Loucy (cell line): ENCODE results near the gene RAB27A.
"Not testable (repeated sequence)": the region's sequence is repeated elsewhere in the genome, so short reads cannot be mapped to it uniquely, and the experiment has no call there.

Experiments used
- H2AFZ ChIP-seq: fragments of 200-600 bp; sonication (generic); 2 replicates; pipeline ENCODE4 v1.6.0; 2016; ENCODE audit warnings: antibody characterized with exemption, mild to moderate bottlenecking, low read length, moderate library complexity
- H3F3A ChIP-seq: fragments of 200-600 bp; 2 replicates; pipeline ENCODE4 v1.6.0; 2016; ENCODE audit warnings: antibody characterized with exemption, low read depth, mild to moderate bottlenecking
- H3K27me3 ChIP-seq: fragments of 200-600 bp; sonication (generic); 2 replicates; pipeline ENCODE4 v1.6.1; 2014; ENCODE audit warnings: low read length, mild to moderate bottlenecking; ENCODE audit not compliant: insufficient read depth, poor library complexity, severe bottlenecking
- H3K36me3 ChIP-seq: fragments of 200-600 bp; sonication (generic); 2 replicates; pipeline ENCODE4 v1.6.1; 2016; ENCODE audit warnings: low read length; ENCODE audit not compliant: insufficient read depth
- H3K4me1 ChIP-seq: fragments of 200-600 bp; sonication (generic); 2 replicates; pipeline ENCODE4 v1.5.1; 2014; ENCODE audit warnings: low read length, mild to moderate bottlenecking; ENCODE audit not compliant: insufficient read depth, poor library complexity, severe bottlenecking
- H3K4me2 ChIP-seq: fragments of 200-600 bp; sonication (generic); 2 replicates; pipeline ENCODE4 v1.6.0; 2014; ENCODE audit warnings: antibody characterized with exemption, low read length, low read depth, mild to moderate bottlenecking; ENCODE audit not compliant: poor library complexity, severe bottlenecking
- H3K4me3 ChIP-seq: fragments of 200-600 bp; sonication (generic); 2 replicates; pipeline ENCODE4 v1.5.1; 2014; ENCODE audit warnings: low read length, mild to moderate bottlenecking, mixed read lengths; ENCODE audit not compliant: poor library complexity, severe bottlenecking
- H3K79me2 ChIP-seq: fragments of 200-600 bp; sonication (generic); 2 replicates; pipeline ENCODE4 v1.6.1; 2014; ENCODE audit warnings: low read length; ENCODE audit not compliant: insufficient read depth
- H3K9ac ChIP-seq: fragments of 200-600 bp; sonication (generic); 2 replicates; pipeline ENCODE4 v1.6.0; 2014; ENCODE audit warnings: mild to moderate bottlenecking, low read depth, low read length, moderate library complexity; ENCODE audit not compliant: poor library complexity, severe bottlenecking
- H3K9me2 ChIP-seq: fragments of 200-600 bp; sonication (generic); replicated peaks from 2 replicates; pipeline ENCODE4 v1.6.1; 2016; ENCODE audit warnings: low read depth, low read length, mixed read lengths
- H3K9me3 ChIP-seq: fragments of 200-600 bp; sonication (generic); 2 replicates; pipeline ENCODE4 v1.6.1; 2014; ENCODE audit warnings: mild to moderate bottlenecking, antibody characterized with exemption, low read length, low read depth; ENCODE audit not compliant: insufficient read depth
- H4K20me1 ChIP-seq: fragments of 200-600 bp; sonication (generic); 2 replicates; pipeline ENCODE4 v1.6.0; 2014; ENCODE audit warnings: antibody characterized with exemption, low read length, mild to moderate bottlenecking; ENCODE audit not compliant: insufficient read depth, poor library complexity, severe bottlenecking
- EZH2phosphoT487 ChIP-seq: fragments of 200-600 bp; IDR thresholded peaks from 2 replicates; pipeline ENCODE4 v1.6.1; 2018; ENCODE audit warnings: antibody characterized with exemption, mild to moderate bottlenecking, moderate library complexity, borderline replicate concordance
- TF ChIP-seq, protein P1 (sequence below): fragments of 200-600 bp; sonication (generic); conservative IDR thresholded peaks from 2 replicates; pipeline ENCODE4 v1.5.1; 2014; ENCODE audit warnings: mild to moderate bottlenecking, antibody characterized with exemption, low read length

RAB27A gene

DNA sequence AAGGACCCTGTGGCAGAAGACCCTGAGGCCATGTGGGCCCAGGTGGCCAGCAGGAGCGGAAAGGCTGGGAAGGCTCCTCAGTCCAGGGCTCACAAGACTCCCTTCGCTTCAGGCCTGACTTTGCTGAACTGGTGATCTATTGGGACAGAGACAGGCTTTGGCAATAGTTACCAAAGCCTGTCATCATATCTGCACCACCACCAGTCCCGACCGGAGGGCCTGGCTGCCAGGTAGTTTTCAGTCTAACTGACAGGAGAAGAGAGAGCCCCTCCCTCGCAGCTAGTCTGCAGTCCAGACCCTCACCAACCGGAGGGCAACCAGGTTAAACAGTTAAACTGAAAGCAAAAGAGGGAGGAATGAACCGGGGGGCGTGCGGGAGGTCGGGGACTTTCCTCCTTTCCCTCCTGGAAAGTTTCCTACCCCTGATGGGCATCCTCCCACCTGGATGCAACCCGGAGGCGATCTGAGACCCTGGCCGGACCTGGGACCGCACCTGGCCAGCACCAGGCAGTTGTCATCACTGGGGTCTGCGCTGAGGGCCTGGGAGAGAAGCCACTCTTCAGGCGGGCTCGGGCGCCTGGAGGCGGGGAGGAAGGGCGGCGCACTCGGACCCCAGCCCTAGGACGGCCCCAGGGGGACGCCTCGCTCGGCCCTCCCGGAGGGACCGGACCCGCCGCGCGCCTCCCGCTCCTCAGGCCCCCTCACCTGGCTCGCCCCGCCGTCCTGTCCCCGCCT is 435 bp downstream of the RAB27A start:
- H3K4me1 ChIP-seq = peaks cover 31% of the 10 kb centered on the region

DNA sequence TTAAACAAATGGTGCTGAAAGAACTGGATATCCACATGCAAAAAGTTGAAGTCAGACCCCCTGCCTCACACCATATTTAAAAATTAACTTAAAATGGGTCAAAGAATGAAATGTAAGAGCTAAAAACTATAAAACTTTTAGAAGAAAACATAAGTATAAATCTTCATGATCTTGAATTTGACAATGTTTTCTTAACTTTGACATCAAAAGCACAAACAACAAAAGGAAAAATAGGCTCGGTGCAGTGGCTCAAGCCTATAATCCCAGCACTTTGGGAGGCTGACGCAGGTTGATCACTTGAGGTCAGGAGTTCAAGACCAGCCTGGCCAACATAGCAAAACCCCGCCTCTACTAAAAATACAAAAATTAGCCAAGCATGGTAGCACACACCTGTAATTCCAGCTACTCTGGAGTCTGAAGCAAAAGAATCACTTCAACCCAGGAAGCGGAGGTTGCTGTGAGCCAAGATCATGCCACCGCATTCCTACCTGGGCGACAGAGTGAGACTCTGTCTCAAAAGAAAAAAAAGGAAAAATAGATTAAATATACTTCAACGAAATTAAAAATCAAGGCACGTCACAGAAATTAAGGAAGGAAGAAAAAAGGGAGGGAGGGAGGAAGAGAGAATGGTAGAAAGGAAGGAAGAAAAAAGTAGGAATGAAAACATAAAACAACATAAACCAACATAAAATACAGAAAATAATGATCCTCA is 1.5 kb downstream of the RAB27A start:
- H3K27me3 ChIP-seq = no peaks in the 10 kb centered on the region
- H3F3A ChIP-seq = no peaks in the 10 kb centered on the region
- peaks cover 30% of the 10 kb centered on the region for H4K20me1 ChIP-seq
- H3K4me3 ChIP-seq = peak overlapping the region; percentile 93
- no peak for TF ChIP-seq EZH2phosphoT487
- TF ChIP-seq, protein P1, sequence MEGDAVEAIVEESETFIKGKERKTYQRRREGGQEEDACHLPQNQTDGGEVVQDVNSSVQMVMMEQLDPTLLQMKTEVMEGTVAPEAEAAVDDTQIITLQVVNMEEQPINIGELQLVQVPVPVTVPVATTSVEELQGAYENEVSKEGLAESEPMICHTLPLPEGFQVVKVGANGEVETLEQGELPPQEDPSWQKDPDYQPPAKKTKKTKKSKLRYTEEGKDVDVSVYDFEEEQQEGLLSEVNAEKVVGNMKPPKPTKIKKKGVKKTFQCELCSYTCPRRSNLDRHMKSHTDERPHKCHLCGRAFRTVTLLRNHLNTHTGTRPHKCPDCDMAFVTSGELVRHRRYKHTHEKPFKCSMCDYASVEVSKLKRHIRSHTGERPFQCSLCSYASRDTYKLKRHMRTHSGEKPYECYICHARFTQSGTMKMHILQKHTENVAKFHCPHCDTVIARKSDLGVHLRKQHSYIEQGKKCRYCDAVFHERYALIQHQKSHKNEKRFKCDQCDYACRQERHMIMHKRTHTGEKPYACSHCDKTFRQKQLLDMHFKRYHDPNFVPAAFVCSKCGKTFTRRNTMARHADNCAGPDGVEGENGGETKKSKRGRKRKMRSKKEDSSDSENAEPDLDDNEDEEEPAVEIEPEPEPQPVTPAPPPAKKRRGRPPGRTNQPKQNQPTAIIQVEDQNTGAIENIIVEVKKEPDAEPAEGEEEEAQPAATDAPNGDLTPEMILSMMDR = no peak
- H3K9ac ChIP-seq = peak overlapping the region; percentile 89
- H3K9me3 ChIP-seq = no peaks in the 10 kb centered on the region
- H3K4me1 ChIP-seq = peaks cover 41% of the 10 kb centered on the region
- no peak overlapping the region for H2AFZ ChIP-seq
- no peaks in the 10 kb centered on the region for H3K9me2 ChIP-seq
- H3K79me2 ChIP-seq = peaks cover 71% of the 10 kb centered on the region
- H3K36me3 ChIP-seq = no peaks in the 10 kb centered on the region
- peak overlapping the region; percentile 85 for H3K4me2 ChIP-seq

More for the DNA sequence above, 435 bp downstream of the RAB27A start:
- Histone ChIP-seq H3K4me2 (peak overlapping the region; percentile 85), H3K4me3 (peak overlapping the region; percentile 93), H3K27me3 (no peaks in the 10 kb centered on the region), H3K79me2 (peaks cover 61% of the 10 kb centered on the region), H3K36me3 (no peaks in the 10 kb centered on the region), H3K9me2 (no peaks in the 10 kb centered on the region), H3K9ac (peak overlapping the region; percentile 89), H3K9me3 (no peaks in the 10 kb centered on the region), H3F3A (no peaks in the 10 kb centered on the region), H4K20me1 (peaks cover 30% of the 10 kb centered on the region), H2AFZ (peak overlapping the region; percentile 98)
- TF ChIP-seq, protein P1 = no peak
- TF ChIP-seq EZH2phosphoT487 = no peak

DNA sequence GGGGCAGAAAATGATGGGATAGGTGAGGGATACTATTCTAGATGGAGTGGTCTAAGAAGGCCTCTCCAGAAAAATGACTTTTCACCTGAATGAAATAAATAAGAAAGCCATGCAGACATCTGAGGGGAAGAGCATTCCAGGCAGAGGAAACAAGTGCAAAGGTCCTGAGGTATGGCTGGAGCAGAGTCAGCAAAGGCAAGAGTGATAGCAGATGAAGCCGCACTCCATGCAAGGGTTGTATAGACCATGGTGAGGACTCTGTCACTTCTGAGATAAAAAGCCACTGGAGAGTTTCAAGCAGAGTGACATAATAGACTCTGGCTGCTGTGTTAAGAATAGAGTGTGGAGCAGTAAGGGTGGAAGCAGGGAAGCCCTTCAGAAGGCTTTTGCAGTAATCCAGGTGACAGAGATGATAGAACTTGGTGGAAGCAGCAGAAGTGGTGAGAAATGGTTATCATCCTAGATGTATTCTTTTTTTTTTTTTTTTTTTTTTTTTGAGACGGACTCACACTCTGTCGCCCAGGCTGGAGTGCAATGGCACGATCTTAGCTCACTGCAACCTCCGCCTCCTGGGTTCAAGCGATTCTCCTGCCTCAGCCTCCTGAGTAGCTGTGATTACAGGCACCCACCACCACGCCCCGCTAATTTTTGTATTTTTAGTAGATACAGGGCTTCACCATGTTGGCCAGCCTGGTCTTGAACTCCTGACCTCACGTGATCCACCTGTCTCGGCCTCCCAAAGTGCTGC is 3.0 kb downstream of the RAB27A start:
- H3K9me2 ChIP-seq, H2AFZ ChIP-seq, H3K36me3 ChIP-seq, H3F3A ChIP-seq, H3K27me3 ChIP-seq, H3K9me3 ChIP-seq: not testable (repeated sequence)
- peak overlapping the region; percentile 69 for H3K9ac ChIP-seq
- H4K20me1 ChIP-seq = peaks cover 32% of the 10 kb centered on the region
- peaks cover 57% of the 10 kb centered on the region for H3K4me1 ChIP-seq
- peak overlapping the region; percentile 93 for H3K4me3 ChIP-seq
- H3K4me2 ChIP-seq = peak overlapping the region; percentile 85
- H3K79me2 ChIP-seq = peaks cover 87% of the 10 kb centered on the region
